ENCODE measurements around the gene DOCK2. TPM values are rescaled to one million over a fixed set of nuclear protein-coding genes. Genes with fewer than 3 reads are reported as not detected.

DOCK2 gene
- total and polyA plus RNA-seq, 3 donors from 2014 or later = 6.8 to 8.9 (median 7.3) TPM

GRCh38 chr5:170111088-170111785 lies 474.2 kb downstream of the DOCK2 start:
- Histone ChIP-seq H3K4me3 (no peak overlapping the region), H3K9me3 (no peaks in the 10 kb centered on the region), H3K4me1 (no peaks in the 10 kb centered on the region), H3K27ac (no peak overlapping the region), H3K27me3 (no peaks in the 10 kb centered on the region), H3K36me3 (ENCODE audit: low read depth, missing control alignments) (no peaks in the 10 kb centered on the region)
- intact Hi-C loops (cut with DNase I; ENCODE audit: low total_unique reads) = no loop called here
- 68 to 71% methylated on average over 8 of the region's 8 CpGs for WGBS, 2 donors
- no peak for DNase-seq
- TF ChIP-seq POLR2A (IDR thresholded peaks at IDR 0.05) (no peak), CTCF (IDR thresholded peaks at IDR 0.05) (no peak)

- DNase-seq = no peak
- H3K4me3 ChIP-seq = no peak overlapping the region
- TF ChIP-seq POLR2A (IDR thresholded peaks at IDR 0.05) = no peak
- TF ChIP-seq CTCF (IDR thresholded peaks at IDR 0.05) = no peak
- H3K27me3 ChIP-seq = no peaks in the 10 kb centered on the region
- no peak overlapping the region for H3K27ac ChIP-seq
- intact Hi-C loops (cut with DNase I; ENCODE audit: low total_unique reads) = no loop called here
- no peaks in the 10 kb centered on the region for H3K36me3 ChIP-seq (ENCODE audit: low read depth, missing control alignments)
- no peaks in the 10 kb centered on the region for H3K9me3 ChIP-seq
- no peaks in the 10 kb centered on the region for H3K4me1 ChIP-seq
- whole genome bisulfite sequencing, 2 donors = 80% methylated on average over 4 to 6 of the region's 6 CpGs
These were observed 475.9 kb downstream of the DOCK2 start for GRCh38 chr5:170112876-170113521.

DNA sequence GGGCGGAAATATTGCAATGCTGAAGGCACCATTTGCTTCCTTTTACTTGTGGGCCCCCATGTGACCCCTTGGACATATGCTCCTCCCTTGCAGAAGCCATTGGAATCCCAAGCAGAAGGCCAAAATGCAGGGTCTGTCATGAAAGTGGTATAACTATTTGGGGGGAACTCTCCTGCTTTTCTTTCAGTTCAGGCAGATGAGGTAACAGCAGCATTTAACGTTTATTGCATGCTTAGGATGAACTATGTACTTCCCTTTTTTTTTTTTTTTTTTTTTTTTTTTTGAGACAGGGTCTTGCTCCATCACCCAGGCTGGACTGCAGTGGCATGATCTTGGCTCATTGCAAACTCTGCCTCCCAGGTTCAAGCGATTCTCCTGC lies 476.4 kb downstream of the DOCK2 start:
- no peak for TF ChIP-seq POLR2A (IDR thresholded peaks at IDR 0.05)
- TF ChIP-seq CTCF (IDR thresholded peaks at IDR 0.05) = no peak
- H3K4me3 ChIP-seq = no peak overlapping the region
- H3K27me3 ChIP-seq = no peaks in the 10 kb centered on the region
- no peak overlapping the region for H3K27ac ChIP-seq
- DNase-seq = no peak
- H3K4me1 ChIP-seq = no peaks in the 10 kb centered on the region
- intact Hi-C loops (cut with DNase I; ENCODE audit: low total_unique reads) = no loop called here
- no peaks in the 10 kb centered on the region for H3K36me3 ChIP-seq (ENCODE audit: low read depth, missing control alignments)
- WGBS, 2 donors = 85 to 90% methylated on average over 3 of the region's 3 CpGs
- no peaks in the 10 kb centered on the region for H3K9me3 ChIP-seq

GRCh38 chr5:170114271-170114670 lies 477.2 kb downstream of the DOCK2 start:
- DNase-seq = no peak
- Histone ChIP-seq H3K9me3 (no peaks in the 10 kb centered on the region), H3K4me3 (no peak overlapping the region), H3K27me3 (no peaks in the 10 kb centered on the region), H3K36me3 (ENCODE audit: low read depth, missing control alignments) (no peaks in the 10 kb centered on the region), H3K4me1 (no peaks in the 10 kb centered on the region), H3K27ac (no peak overlapping the region)
- intact Hi-C loops (cut with DNase I; ENCODE audit: low total_unique reads) = no loop called here
- 81 to 97% methylated on average over 7 of the region's 7 CpGs for WGBS, 2 donors
- TF ChIP-seq POLR2A (IDR thresholded peaks at IDR 0.05) (no peak), CTCF (IDR thresholded peaks at IDR 0.05) (no peak)

GRCh38 chr5:170115925-170116324 lies 478.9 kb downstream of the DOCK2 start:
- H3K36me3 ChIP-seq (ENCODE audit: low read depth, missing control alignments) = no peaks in the 10 kb centered on the region
- H3K27me3 ChIP-seq = no peaks in the 10 kb centered on the region
- TF ChIP-seq POLR2A (IDR thresholded peaks at IDR 0.05) (no peak), CTCF (IDR thresholded peaks at IDR 0.05) (no peak)
- DNase-seq = no peak
- 98 to 100% methylated on average over 2 of the region's 2 CpGs for WGBS, 2 donors
- H3K4me1 ChIP-seq = no peaks in the 10 kb centered on the region
- H3K9me3 ChIP-seq = no peaks in the 10 kb centered on the region
- H3K27ac ChIP-seq = no peak overlapping the region
- intact Hi-C loops (cut with DNase I; ENCODE audit: low total_unique reads) = no loop called here
- no peak overlapping the region for H3K4me3 ChIP-seq
